Esophagus squamous epithelium (tissue), 4 donors: ENCODE results near the gene USH2A.
"Not testable (repeated sequence)": the region's sequence is repeated elsewhere in the genome, so short reads cannot be mapped to it uniquely, and the experiment has no call there.

Experiments
- CTCF ChIP-seq, 6 experiments: fragments of 450-650 bp in 4 of 6; fragments of 200-600 bp in 2 of 6; sonication (generic) in 2 of 6; IDR thresholded peaks; one replicate each; pipeline ENCODE4 v1.5.1; 2016 to 2019; ENCODE audit warnings: antibody characterized with exemption in 6 of 6, mild to moderate bottlenecking in 4 of 6, moderate library complexity in 4 of 6
- POLR2A ChIP-seq, 4 donors: fragments of 450-650 bp; IDR thresholded peaks; one replicate each; pipeline ENCODE4 v1.6.1; 2017; ENCODE audit warnings: antibody characterized with exemption in 4 of 4, mild to moderate bottlenecking in 4 of 4, moderate library complexity in 3 of 4

- not testable (repeated sequence) for TF ChIP-seq CTCF, POLR2A (IDR thresholded peaks at IDR 0.05)
Measured at GRCh38 chr1:216340542-216340941, 82.7 kb downstream of the USH2A start.
